NCI-H146 (cell line): ENCODE data around the gene ATXN3L.

ENCODE experiments used
- DNase-seq: peaks from one replicate; lab custom pipeline; 2025; lab: John Stamatoyannopoulos, UW

The ATXN3L gene

GRCh38 chrX:13319953-13320352, at the start of gene ATXN3L:
Gene ATXN3L (minus strand): TSS chrX:13320053. CDS start chrX:13319934, 119 bp downstream.
- DNase-seq, result no peak

- DNase-seq, result peak; percentile 92
These were observed 49.6 kb upstream of the ATXN3L start for GRCh38 chrX:13369256-13370030.

- DNase-seq, result no peak
These were observed 48.1 kb upstream of the ATXN3L start for GRCh38 chrX:13367950-13368349.

GRCh38 chrX:13366698-13367097, 46.8 kb upstream of the ATXN3L start:
- DNase-seq, result no peak

DNA sequence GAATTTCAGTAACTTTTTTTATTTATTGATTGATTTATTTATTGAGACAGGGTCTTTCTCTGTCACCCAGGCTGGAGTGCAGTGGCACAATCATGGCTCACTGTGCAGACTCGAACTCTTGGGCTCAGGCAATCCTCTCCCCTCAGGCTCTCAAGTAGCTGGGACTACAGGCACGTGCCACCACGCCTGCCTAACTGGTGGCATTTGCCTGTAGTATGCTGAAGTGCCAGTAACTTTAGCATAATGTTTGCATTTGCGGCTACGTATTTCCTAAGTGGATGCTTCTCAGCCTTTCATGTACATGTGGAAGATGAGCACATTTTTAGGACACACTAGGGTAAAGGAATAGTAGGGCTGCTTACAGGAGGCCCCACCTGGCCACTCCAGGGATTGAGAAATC, 45.3 kb upstream of the ATXN3L start:
- no peak for DNase-seq

DNA sequence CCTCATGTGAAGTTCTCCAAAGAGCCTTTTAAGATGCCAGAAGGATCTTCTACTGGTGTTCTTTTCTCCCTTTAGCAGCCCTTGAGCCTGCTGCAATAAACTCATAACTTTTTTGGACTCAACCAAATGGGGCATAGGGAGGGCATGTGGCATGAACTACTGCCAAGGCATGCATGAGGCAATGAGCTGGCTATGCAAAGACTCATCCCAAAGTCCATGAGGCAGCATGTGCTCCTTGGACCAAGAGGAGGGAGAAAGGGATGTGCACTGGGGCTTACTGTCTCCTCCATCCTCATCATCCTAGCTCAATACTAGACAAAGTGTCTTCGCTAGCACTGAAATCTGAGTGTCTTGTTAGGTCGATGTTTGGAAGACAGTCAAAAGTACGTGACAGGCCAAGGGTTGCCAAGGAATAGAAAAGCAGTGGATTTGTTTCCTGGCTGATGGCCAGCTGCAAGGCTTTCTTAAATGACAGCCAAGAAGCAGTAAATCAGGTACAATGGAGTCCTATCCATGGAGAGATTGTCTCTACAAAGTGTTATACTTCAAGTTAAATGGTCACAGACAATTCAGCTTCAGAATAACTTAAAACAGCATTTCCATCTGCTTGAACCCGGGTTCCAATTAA, 44.5 kb upstream of the ATXN3L start:
- no peak for DNase-seq

DNA sequence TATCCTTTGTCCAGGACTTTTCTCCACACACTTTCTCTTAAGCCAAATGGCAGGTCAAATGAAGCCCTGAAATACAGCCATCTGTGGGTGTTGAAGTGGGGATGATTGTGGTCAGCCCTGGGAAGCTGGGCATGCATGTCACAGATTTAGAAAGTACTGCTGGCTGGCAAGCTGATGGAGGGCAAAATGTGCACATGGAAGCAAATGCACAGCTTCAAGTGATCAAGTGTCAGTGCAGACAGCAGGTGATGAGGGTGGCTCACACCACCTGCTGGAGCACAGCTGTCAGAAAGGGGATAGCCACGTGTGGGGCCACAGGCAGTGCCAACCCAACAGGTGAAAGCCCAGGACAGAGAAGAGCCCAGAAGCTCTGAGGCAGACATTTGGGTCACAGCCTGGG, 40.3 kb upstream of the ATXN3L start:
- peak; percentile 77 for DNase-seq

DNA sequence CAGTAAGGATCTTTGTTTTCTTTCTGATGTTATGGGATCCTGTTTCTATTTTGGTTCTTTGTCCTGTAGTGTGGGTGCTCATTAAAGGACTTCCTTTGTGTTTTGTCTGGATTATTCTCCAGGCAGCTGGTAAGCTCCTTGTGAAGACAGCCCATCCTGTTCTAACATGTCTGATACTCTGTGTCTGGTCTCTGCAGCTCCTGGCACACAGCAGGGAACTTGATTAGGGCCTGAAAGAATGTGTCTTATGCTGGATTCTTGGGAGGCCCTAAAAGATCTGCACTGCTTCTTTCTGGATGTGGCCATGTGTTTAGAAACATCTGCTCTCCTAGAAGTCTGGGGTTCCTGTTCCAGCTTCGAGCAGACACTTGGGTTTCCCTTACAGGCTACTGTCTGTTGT, 38.1 kb upstream of the ATXN3L start:
- peak; percentile 76 for DNase-seq

- DNase-seq, result peak; percentile 58
These were observed 26.8 kb upstream of the ATXN3L start for GRCh38 chrX:13346646-13347045.

GRCh38 chrX:13345438-13345837, 25.6 kb upstream of the ATXN3L start:
- DNase-seq, result no peak

- DNase-seq, result no peak
These were observed 25.2 kb upstream of the ATXN3L start for GRCh38 chrX:13345037-13345436.

GRCh38 chrX:13341491-13342101, 21.7 kb upstream of the ATXN3L start:
- DNase-seq, result peak; percentile 47

- DNase-seq, result peak; percentile 94
These were observed 20.4 kb upstream of the ATXN3L start for GRCh38 chrX:13340182-13340791.

- peak; percentile 3 for DNase-seq
These were observed 19.8 kb upstream of the ATXN3L start for GRCh38 chrX:13339607-13340006.

DNA sequence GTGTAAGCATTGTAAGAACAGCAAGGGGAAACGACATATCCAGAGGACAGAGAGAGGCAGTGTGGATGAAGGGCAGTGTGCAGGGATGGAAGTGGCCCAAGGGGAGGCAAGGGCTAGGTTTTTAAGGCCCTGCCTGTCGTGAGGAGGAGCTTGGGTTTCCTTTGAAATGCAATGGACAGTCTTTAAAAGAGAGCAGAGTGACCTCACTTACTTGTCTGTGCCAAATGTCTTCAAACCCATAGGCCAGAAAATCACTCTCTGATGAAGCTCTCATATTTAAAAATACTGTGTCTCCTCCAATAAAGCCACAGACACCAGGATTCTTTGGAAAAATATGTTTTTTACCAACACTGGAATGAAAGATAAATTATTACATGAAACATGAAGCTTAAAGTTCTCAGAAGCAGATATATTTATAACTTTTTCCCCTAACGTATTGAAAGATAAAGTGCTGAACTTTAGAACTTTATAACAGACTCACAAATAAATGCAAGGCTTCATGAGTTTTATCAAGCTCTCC, 19.2 kb upstream of the ATXN3L start:
- DNase-seq, result no peak

DNA sequence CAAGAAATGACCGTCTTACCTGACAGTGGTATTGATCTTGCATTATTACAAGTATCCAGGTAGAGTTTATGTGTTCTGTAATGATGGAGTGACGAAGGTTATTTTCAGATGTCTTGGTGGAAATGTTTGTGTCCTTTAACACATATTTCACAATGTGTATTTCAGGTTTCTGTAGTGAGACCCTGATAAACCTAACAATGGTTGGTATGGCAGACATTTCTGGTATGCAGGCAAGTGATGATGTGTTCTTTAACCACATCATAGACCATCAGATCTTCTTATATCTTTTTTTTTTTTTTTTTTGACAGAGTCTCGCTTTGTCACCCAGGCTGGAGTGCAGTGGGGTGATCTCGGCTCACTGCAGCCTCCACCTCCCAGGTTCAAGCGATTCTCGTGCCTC, 14.6 kb upstream of the ATXN3L start:
- DNase-seq, result no peak

DNA sequence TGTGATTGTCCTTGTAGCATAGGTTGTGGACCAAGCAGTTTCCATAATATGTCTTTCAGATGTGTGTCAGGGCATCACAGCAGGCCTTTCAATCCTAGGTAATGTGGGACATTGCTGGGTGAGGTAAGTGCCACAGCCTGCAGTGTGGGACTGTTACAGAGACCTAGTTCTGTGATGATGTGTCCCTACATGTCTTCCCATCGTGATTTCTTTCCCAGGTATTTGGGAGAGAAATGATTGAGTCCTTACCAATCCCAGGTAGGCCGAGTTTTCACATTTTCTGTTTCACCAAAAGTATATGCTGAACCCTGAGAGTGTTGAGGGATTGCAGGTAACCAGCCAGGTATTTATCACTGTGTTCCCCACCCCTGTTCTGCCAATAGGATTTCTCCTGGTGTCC, 10.6 kb upstream of the ATXN3L start:
- DNase-seq, result no peak

- no peak for DNase-seq
These were observed 7.8 kb upstream of the ATXN3L start for GRCh38 chrX:13327666-13328065.

DNA sequence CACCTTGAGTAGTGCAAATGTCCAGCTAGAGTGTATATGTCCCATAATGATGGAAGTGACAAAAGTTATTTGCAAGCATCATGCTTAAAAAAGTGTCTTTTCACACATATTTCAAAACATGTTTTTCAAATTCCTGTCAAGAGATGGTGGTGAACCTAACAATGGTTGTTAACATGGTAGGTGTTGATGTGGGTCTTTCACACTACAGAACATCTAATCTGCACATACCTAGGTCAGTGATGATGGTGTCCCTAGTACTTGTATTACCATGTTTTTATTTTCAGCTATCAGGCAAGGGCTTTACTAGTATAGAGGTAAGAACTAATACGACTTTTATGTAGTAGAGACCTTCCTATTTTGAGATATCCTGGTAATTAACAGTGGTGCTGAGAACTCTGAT, 3.4 kb upstream of the ATXN3L start:
- no peak for DNase-seq

GRCh38 chrX:13317366-13317765, 2.5 kb downstream of the ATXN3L start:
- no peak for DNase-seq

DNA sequence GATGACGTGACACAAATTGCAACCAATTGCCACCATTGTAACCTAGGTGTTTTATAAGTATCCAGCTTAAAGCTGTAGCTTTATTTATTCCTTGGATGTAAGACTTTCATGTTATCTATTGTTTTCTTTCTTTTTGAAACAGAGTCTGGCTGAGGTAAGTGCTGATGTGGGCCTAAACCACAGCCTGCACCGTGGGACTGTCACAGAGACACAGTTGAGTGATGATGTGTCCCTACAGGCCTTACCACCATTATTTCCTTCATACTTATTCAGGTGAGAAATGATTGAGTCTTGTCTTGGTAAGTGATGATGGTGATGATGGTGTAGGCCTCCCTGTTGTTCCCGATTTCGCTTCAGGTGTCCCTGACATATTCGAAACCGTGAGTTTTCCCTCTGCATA, 8.3 kb downstream of the ATXN3L start:
- DNase-seq, result no peak

GRCh38 chrX:13309631-13310030, 10.2 kb downstream of the ATXN3L start:
- DNase-seq, result no peak

GRCh38 chrX:13307041-13307440, 12.8 kb downstream of the ATXN3L start:
- DNase-seq, result no peak
